DMS 273 treated with DMSO at 0.1 percent for 48 hours (cell line): ENCODE measurements around the gene ADAM17.
"Not testable (repeated sequence)": the region's sequence is repeated elsewhere in the genome, so short reads cannot be mapped to it uniquely, and the experiment has no call there.

ENCODE experiments used
- DNase-seq: peaks from one replicate; lab custom pipeline; 2025; lab: John Stamatoyannopoulos, UW

Gene ADAM17

GRCh38 chr2:9555297-9556120 lies at the start of gene ADAM17:
Gene ADAM17, minus strand, starts transcription at chr2:9555830. Its CDS starts 225 bp downstream, at chr2:9555605.
- DNase-seq: peak; percentile 94

- DNase-seq: no peak
Observed at GRCh38 chr2:9602412-9602811, 46.8 kb upstream of the ADAM17 start.

- DNase-seq: no peak
Observed at GRCh38 chr2:9601397-9601796, 45.8 kb upstream of the ADAM17 start.

- no peak for DNase-seq
Observed at GRCh38 chr2:9599430-9599829, 43.8 kb upstream of the ADAM17 start.

GRCh38 chr2:9596621-9597311 lies 41.1 kb upstream of the ADAM17 start:
- no peak for DNase-seq

GRCh38 chr2:9595746-9596145 lies 40.1 kb upstream of the ADAM17 start:
- no peak for DNase-seq

GRCh38 chr2:9595256-9595655 lies 39.6 kb upstream of the ADAM17 start:
- not testable (repeated sequence) for DNase-seq

GRCh38 chr2:9594366-9595054 lies 38.9 kb upstream of the ADAM17 start:
- DNase-seq: no peak

- DNase-seq: no peak
Observed at GRCh38 chr2:9593925-9594324, 38.3 kb upstream of the ADAM17 start.

- no peak for DNase-seq
Observed at GRCh38 chr2:9592699-9593098, 37.1 kb upstream of the ADAM17 start.

- DNase-seq: no peak
Observed at GRCh38 chr2:9590641-9591040, 35.0 kb upstream of the ADAM17 start.

GRCh38 chr2:9586465-9586864 lies 30.8 kb upstream of the ADAM17 start:
- DNase-seq: no peak

GRCh38 chr2:9585486-9585885 lies 29.9 kb upstream of the ADAM17 start:
- no peak for DNase-seq

GRCh38 chr2:9584902-9585301 lies 29.3 kb upstream of the ADAM17 start:
- DNase-seq: not testable (repeated sequence)

- no peak for DNase-seq
Observed at GRCh38 chr2:9582624-9583023, 27.0 kb upstream of the ADAM17 start.

- DNase-seq: no peak
Observed at GRCh38 chr2:9578467-9579235, 23.0 kb upstream of the ADAM17 start.

GRCh38 chr2:9574331-9574730 lies 18.7 kb upstream of the ADAM17 start:
- DNase-seq: no peak

GRCh38 chr2:9573840-9574239 lies 18.2 kb upstream of the ADAM17 start:
- no peak for DNase-seq

GRCh38 chr2:9573013-9573720 lies 17.5 kb upstream of the ADAM17 start:
- no peak for DNase-seq

GRCh38 chr2:9570182-9571060 lies 14.8 kb upstream of the ADAM17 start:
- DNase-seq: no peak
